GM18507 (cell line): ENCODE results near the gene ID3.
A peak's percentile ranks its signal among the peaks of the same experiment; 100 is the strongest.
"Not testable (repeated sequence)": the region's sequence is repeated elsewhere in the genome, so short reads cannot be mapped to it uniquely, and the experiment has no call there.

Experiments used
- DNase-seq: peaks from one replicate; pipeline ENCODE4 v3.0.0; 2011; ENCODE audit warnings: low read depth; ENCODE audit not compliant: insufficient read length; ENCODE audit errors: extremely low spot score
- FAIRE-seq: peaks from 2 replicates; lab custom pipeline; 2011; peaks lifted over from hg19 to GRCh38; lab: Jason Lieb, UNC

The ID3 gene

GRCh38 chr1:23555270-23555985, 3.9 kb downstream of the ID3 start:
- FAIRE-seq (no peak), DNase-seq (no peak)

- DNase-seq (peak; percentile 78), FAIRE-seq (peak; percentile 33)
These were observed 4.6 kb downstream of the ID3 start for GRCh38 chr1:23554481-23555269.

GRCh38 chr1:23554127-23554480, 5.2 kb downstream of the ID3 start:
- FAIRE-seq (no peak), DNase-seq (no peak)

- no peak for FAIRE-seq
- DNase-seq, result no peak
These were observed 5.8 kb downstream of the ID3 start for GRCh38 chr1:23553231-23554126.

- no peak for FAIRE-seq
These were observed 7.5 kb downstream of the ID3 start for GRCh38 chr1:23551849-23552248.

GRCh38 chr1:23548704-23549143, 10.6 kb downstream of the ID3 start:
- DNase-seq (no peak), FAIRE-seq (no peak)

More at GRCh38 chr1:23551849-23552248, 7.5 kb downstream of the ID3 start:
- DNase-seq, result no peak

GRCh38 chr1:23546897-23547584, 12.3 kb downstream of the ID3 start:
- DNase-seq (no peak), FAIRE-seq (no peak)

GRCh38 chr1:23545851-23546250, 13.4 kb downstream of the ID3 start:
- FAIRE-seq (no peak), DNase-seq (no peak)

- DNase-seq (no peak), FAIRE-seq (peak; percentile 87)
These were observed 14.6 kb downstream of the ID3 start for GRCh38 chr1:23544444-23545389.

GRCh38 chr1:23543707-23544443, 15.4 kb downstream of the ID3 start:
- no peak for DNase-seq
- no peak for FAIRE-seq

- not testable (repeated sequence) for FAIRE-seq, DNase-seq
These were observed 16.4 kb downstream of the ID3 start for GRCh38 chr1:23542940-23543339.

GRCh38 chr1:23539698-23540266, 19.5 kb downstream of the ID3 start:
- DNase-seq, result peak; percentile 81
- peak; percentile 91 for FAIRE-seq

- no peak for FAIRE-seq
These were observed 21.9 kb downstream of the ID3 start for GRCh38 chr1:23537296-23537973.

GRCh38 chr1:23533246-23534023, 25.9 kb downstream of the ID3 start:
- DNase-seq (no peak), FAIRE-seq (no peak)

More at GRCh38 chr1:23537296-23537973, 21.9 kb downstream of the ID3 start:
- DNase-seq, result no peak

GRCh38 chr1:23531562-23532094, 27.7 kb downstream of the ID3 start:
- FAIRE-seq (no peak), DNase-seq (no peak)
